Upper lobe of right lung (tissue), 1 donor: ENCODE results near the gene EYA2. TPM values are rescaled to one million over a fixed set of nuclear protein-coding genes. Genes with fewer than 3 reads are reported as not detected.

Source experiments
- ATAC-seq: fragments of 200-7000 bp; cut with Tn5 transposase; one replicate; pipeline ENCODE4 v1.9.1; 2020; ENCODE audit warnings: mild to moderate bottlenecking, moderate library complexity
- DNase-seq: peaks from one replicate; pipeline ENCODE4 v3.0.0-alpha.2; 2020
- H3K27ac ChIP-seq: fragments of 200-600 bp; one replicate; pipeline ENCODE4 v1.8.0; 2022
- H3K27me3 ChIP-seq: fragments of 200-600 bp; one replicate; pipeline ENCODE4 v1.8.0; 2022; ENCODE audit warnings: mild to moderate bottlenecking
- H3K36me3 ChIP-seq: fragments of 200-600 bp; one replicate; pipeline ENCODE4 v1.8.0; 2022
- H3K4me1 ChIP-seq: fragments of 200-600 bp; one replicate; pipeline ENCODE4 v1.8.0; 2022
- H3K4me3 ChIP-seq: fragments of 200-600 bp; one replicate; pipeline ENCODE4 v1.8.0; 2022; ENCODE audit warnings: mild to moderate bottlenecking
- H3K9me3 ChIP-seq: fragments of 200-600 bp; one replicate; pipeline ENCODE4 v1.8.0; 2022
- CTCF ChIP-seq: fragments of 200-600 bp; IDR thresholded peaks from one replicate; pipeline ENCODE4 v1.8.0; 2022; ENCODE audit warnings: antibody characterized with exemption
- intact Hi-C: fragments of 100-400 bp; cut with DNase I; formaldehyde crosslinking; loops from one replicate; pipeline ENCODE4 v1.11.0; 2022
- total RNA-seq: library from RNA; stranded (reverse); fragmentation: NEBNext Ultra II Directional; extraction: Animal tissue kit (Norgen Biotek cat#: 25700); gene quantifications from one replicate; pipeline ENCODE4 v1.2.1, GENCODE V29; 2021
- donor health status: DM: no; HTN: yes; CAD: no; lungs with severe emphysema.

Gene EYA2
- total RNA-seq, 1 donor from 2014 or later = 1.8 TPM

GRCh38 chr20:46850896-46851295 lies 43.7 kb upstream of the EYA2 start:
- no peak for DNase-seq
- ATAC-seq = no peak
- TF ChIP-seq CTCF = no peak
- Histone ChIP-seq H3K9me3 (no peaks in the 10 kb centered on the region), H3K27me3 (peaks cover 7% of the 10 kb centered on the region), H3K4me1 (no peaks in the 10 kb centered on the region), H3K4me3 (no peak overlapping the region), H3K27ac (no peak overlapping the region), H3K36me3 (no peaks in the 10 kb centered on the region)
- intact Hi-C loops = no loop called here

- intact Hi-C loops = no loop called here
Observed at GRCh38 chr20:46851746-46852145, 42.9 kb upstream of the EYA2 start.

GRCh38 chr20:46852313-46852712 lies 42.3 kb upstream of the EYA2 start:
- H3K4me1 ChIP-seq = no peaks in the 10 kb centered on the region
- ATAC-seq = no peak
- intact Hi-C loops = no loop called here
- no peak for DNase-seq
- no peak for TF ChIP-seq CTCF
- peaks cover 7% of the 10 kb centered on the region for H3K27me3 ChIP-seq
- no peaks in the 10 kb centered on the region for H3K36me3 ChIP-seq
- no peak overlapping the region for H3K27ac ChIP-seq
- H3K9me3 ChIP-seq = no peaks in the 10 kb centered on the region
- no peak overlapping the region for H3K4me3 ChIP-seq

More at GRCh38 chr20:46851746-46852145, 42.9 kb upstream of the EYA2 start:
- ATAC-seq (no peak), DNase-seq (no peak)
- H3K36me3 ChIP-seq = no peaks in the 10 kb centered on the region
- no peaks in the 10 kb centered on the region for H3K4me1 ChIP-seq
- peaks cover 7% of the 10 kb centered on the region for H3K27me3 ChIP-seq
- H3K4me3 ChIP-seq = no peak overlapping the region
- H3K27ac ChIP-seq = no peak overlapping the region
- no peak for TF ChIP-seq CTCF
- H3K9me3 ChIP-seq = no peaks in the 10 kb centered on the region

GRCh38 chr20:46853926-46854325 lies 40.7 kb upstream of the EYA2 start:
- no peak for TF ChIP-seq CTCF
- intact Hi-C loops = no loop called here
- Histone ChIP-seq H3K4me1 (no peaks in the 10 kb centered on the region), H3K27me3 (peaks cover 7% of the 10 kb centered on the region), H3K9me3 (no peaks in the 10 kb centered on the region), H3K27ac (no peak overlapping the region), H3K36me3 (no peaks in the 10 kb centered on the region), H3K4me3 (no peak overlapping the region)
- DNase-seq (no peak), ATAC-seq (no peak)

- no peak for ATAC-seq
- intact Hi-C loops = no loop called here
- Histone ChIP-seq H3K36me3 (no peaks in the 10 kb centered on the region), H3K4me1 (no peaks in the 10 kb centered on the region), H3K9me3 (peaks cover 5% of the 10 kb centered on the region), H3K27me3 (no peaks in the 10 kb centered on the region), H3K27ac (no peak overlapping the region), H3K4me3 (no peak overlapping the region)
- no peak for TF ChIP-seq CTCF
- DNase-seq = no peak
Observed at GRCh38 chr20:46857061-46857831, 37.4 kb upstream of the EYA2 start.
